Heart left ventricle (tissue), 16 donors: ENCODE measurements around the gene CFAP300. TPM values are rescaled to one million over a fixed set of nuclear protein-coding genes. Genes with fewer than 3 reads are reported as not detected.

Experiments
- ATAC-seq, 4 donors: fragments of 200-7000 bp; cut with Tn5 transposase; one replicate each; pipeline ENCODE4 v1.9.1; 2020 to 2022; ENCODE audit warnings: moderate library complexity in 4 of 4, mild to moderate bottlenecking in 3 of 4, moderate number of reproducible peaks in 1 of 4
- DNase-seq, 5 donors: peaks; one replicate each; pipeline ENCODE4 v3.0.0-alpha.2; 2020
- H3K27ac ChIP-seq, 12 donors: fragments of 200-600 bp; sonication (generic) in 4 of 12; one replicate each; pipeline versions ENCODE4 v1.5.0 to v1.8.0; 2016 to 2022; ENCODE audit warnings: mild to moderate bottlenecking in 2 of 12
- H3K27me3 ChIP-seq, 9 donors: fragments of 200-600 bp; sonication (generic) in 2 of 9; one replicate each; pipeline versions ENCODE4 v1.5.1 to v1.8.0; 2016 to 2022; ENCODE audit warnings: mild to moderate bottlenecking in 3 of 9
- H3K36me3 ChIP-seq, 9 donors: fragments of 200-600 bp; sonication (generic) in 2 of 9; one replicate each; pipeline versions ENCODE4 v1.5.0 to v1.8.0; 2018 to 2022; ENCODE audit warnings: mild to moderate bottlenecking in 2 of 9
- H3K4me1 ChIP-seq, 12 donors: fragments of 200-600 bp; sonication (generic) in 4 of 12; one replicate each; pipeline versions ENCODE4 v1.5.0 to v1.8.0; 2016 to 2022; ENCODE audit warnings: mild to moderate bottlenecking in 3 of 12
- H3K4me3 ChIP-seq, 12 donors: fragments of 200-600 bp; sonication (generic) in 4 of 12; one replicate each; pipeline versions ENCODE4 v1.5.0 to v1.8.0; 2017 to 2022; ENCODE audit warnings: mild to moderate bottlenecking in 9 of 12, moderate library complexity in 4 of 12
- H3K9me3 ChIP-seq, 12 donors: fragments of 200-600 bp; sonication (generic) in 4 of 12; one replicate each; pipeline versions ENCODE4 v1.5.0 to v1.8.0; 2016 to 2022; ENCODE audit warnings: mild to moderate bottlenecking in 1 of 12
- CTCF ChIP-seq, 12 donors: fragments of 200-600 bp; sonication (generic) in 4 of 12; IDR thresholded peaks; one replicate each; pipeline versions ENCODE4 v1.5.0 to v1.8.0; 2018 to 2022; ENCODE audit warnings: antibody characterized with exemption in 12 of 12, mild to moderate bottlenecking in 5 of 12
- POLR2A ChIP-seq, 2 donors: fragments of 450-650 bp; IDR thresholded peaks; one replicate each; pipeline ENCODE4 v1.6.1; 2017; ENCODE audit warnings: antibody characterized with exemption in 2 of 2, mild to moderate bottlenecking in 2 of 2, moderate library complexity in 2 of 2
- WGBS, 4 donors: extraction: QIAGEN DNeasy Blood & Tissue Kit in 2 of 4; methylation state at CpG; one replicate each; pipeline versions ENCODE4 v1.1.5 to v1.1.7; 2013 to 2018; 5-methylcytosine and 5-hydroxymethylcytosine counted together
- intact Hi-C, 10 donors: fragments of 100-400 bp; cut with DNase I; formaldehyde crosslinking; loops; one replicate each; pipeline versions ENCODE4 v1.11.1 to v1.14.2; 2022
- polyA plus RNA-seq, 2 donors: library from polyadenylated mRNA; stranded (reverse); fragments of 200-250 nt; gene quantifications; one replicate each; pipeline ENCODE4 v1.2.3, GENCODE V29; 2013
- total RNA-seq, 9 donors: library from RNA; depleted of rRNA in 2 of 9; stranded (reverse); fragments of >200 nt in 2 of 9; fragmentation: NEBNext Ultra II Directional in 3 of 9; extraction: Animal tissue kit (Norgen Biotek cat#: 25700) in 3 of 9; gene quantifications; one replicate each; pipeline versions ENCODE4 v1.1.0 to v1.2.4, GENCODE V29; 2016 to 2023
- donor health status: ischemic (EF 13 %, LVEDD 7.1; RV severe dilation, severe dysfunction).
- donor health status: healthy with polysubstance abuse.
- donor health status: DM: no; HTN: yes; CAD: no.
- donor health status: DM: no; HTN: no; CAD: no.
- donor health status: ischemic (EF 25% LVEDD 6.9; RV normal size, moderate dysfunction).
- donor health status: ischemic (EF 25% LVEDD 5.7; RV mildly dilated, moderate dysfunction).
- donor health status: healthy.
- donor health status: DM: yes; HTN: yes; CAD: no.
- donor health status: ischemic (EF 35%, LVEDD 5.7; RV mildly dilated, moderate dysfunction).
- donor health status: nonischemic (EF 11% LVEDD 7.7; RV severe dilation, severe dysfunction).
- donor health status: DM: yes; HTN: yes; CAD: no.
- donor health status: PGD.
- donor health status: ischemic (EF 29% LVEDD 5.4; RV normal size, mild dysfunction).
- donor health status: nonischemic (EF 23%, LVEDD 6.1; RV moderate dilation, normal function).

Gene CFAP300
- total and polyA plus RNA-seq, 11 donors: 0.15 to 0.83 (median 0.50) TPM; not detected in 2

GRCh38 chr11:102070766-102071165 is 23.5 kb downstream of the CFAP300 start:
- no peak overlapping the region for H3K27ac ChIP-seq
- peaks cover 0 to 34% (median 23%) of the 10 kb centered on the region in 12 donors for H3K9me3 ChIP-seq
- no peak for ATAC-seq
- intact Hi-C loops: no loop called here
- H3K27me3 ChIP-seq: no peaks in the 10 kb centered on the region
- H3K4me1 ChIP-seq: peaks cover 0 to 3% (median 0%) of the 10 kb centered on the region in 12 donors
- 0 to 83% (median 19%) methylated on average over 1 of the region's 1 CpG for WGBS, 4 donors
- TF ChIP-seq CTCF (IDR thresholded peaks at IDR 0.05) (no peak), POLR2A (IDR thresholded peaks at IDR 0.05) (no peak)
- no peaks in the 10 kb centered on the region for H3K36me3 ChIP-seq
- DNase-seq: no peak
- H3K4me3 ChIP-seq: no peak overlapping the region

GRCh38 chr11:102071497-102072472 is 24.5 kb downstream of the CFAP300 start:
- Histone ChIP-seq H3K4me1 (peaks cover 0 to 3% (median 0%) of the 10 kb centered on the region in 12 donors), H3K9me3 (peaks cover 0 to 34% (median 23%) of the 10 kb centered on the region in 12 donors), H3K27me3 (no peaks in the 10 kb centered on the region), H3K36me3 (no peaks in the 10 kb centered on the region), H3K27ac (no peak overlapping the region), H3K4me3 (no peak overlapping the region)
- WGBS, 4 donors: 80 to 88% (median 84%) methylated on average over 1 of the region's 1 CpG
- DNase-seq: no peak
- intact Hi-C loops: no loop called here
- TF ChIP-seq CTCF (IDR thresholded peaks at IDR 0.05) (no peak), POLR2A (IDR thresholded peaks at IDR 0.05) (no peak)
- ATAC-seq: no peak

GRCh38 chr11:102073253-102073652 is 26.0 kb downstream of the CFAP300 start:
- ATAC-seq (no peak), DNase-seq (no peak)
- no peak for TF ChIP-seq CTCF (IDR thresholded peaks at IDR 0.05)
- 90 to 100% (median 97%) methylated on average over 2 of the region's 2 CpGs for WGBS, 4 donors
- intact Hi-C loops: no loop called here
- Histone ChIP-seq H3K27me3 (no peaks in the 10 kb centered on the region), H3K27ac (no peak overlapping the region), H3K36me3 (no peaks in the 10 kb centered on the region), H3K4me1 (peaks cover 0 to 3% (median 0%) of the 10 kb centered on the region in 12 donors), H3K9me3 (peaks cover 0 to 34% (median 23%) of the 10 kb centered on the region in 12 donors), H3K4me3 (no peak overlapping the region)

GRCh38 chr11:102079625-102080024 is 32.4 kb downstream of the CFAP300 start:
- Histone ChIP-seq H3K4me3 (no peak overlapping the region), H3K27me3 (no peaks in the 10 kb centered on the region), H3K27ac (no peak overlapping the region), H3K36me3 (no peaks in the 10 kb centered on the region), H3K4me1 (no peaks in the 10 kb centered on the region), H3K9me3 (no peaks in the 10 kb centered on the region)
- DNase-seq (no peak), ATAC-seq (no peak)
- TF ChIP-seq POLR2A (IDR thresholded peaks at IDR 0.05): no peak
- no peak for TF ChIP-seq CTCF (IDR thresholded peaks at IDR 0.05)
- intact Hi-C loops: no loop called here
